ENCODE results near the gene P2RX3.
"Not testable (repeated sequence)": the region's sequence is repeated elsewhere in the genome, so short reads cannot be mapped to it uniquely, and the experiment has no call there.

Gene P2RX3

GRCh38 chr11:57338142-57338541, at the start of gene P2RX3:
P2RX3 (plus strand) TSS chr11:57338352; CDS start chr11:57338551, 199 bp downstream.
- DNase-seq, result peak; percentile 56

DNA sequence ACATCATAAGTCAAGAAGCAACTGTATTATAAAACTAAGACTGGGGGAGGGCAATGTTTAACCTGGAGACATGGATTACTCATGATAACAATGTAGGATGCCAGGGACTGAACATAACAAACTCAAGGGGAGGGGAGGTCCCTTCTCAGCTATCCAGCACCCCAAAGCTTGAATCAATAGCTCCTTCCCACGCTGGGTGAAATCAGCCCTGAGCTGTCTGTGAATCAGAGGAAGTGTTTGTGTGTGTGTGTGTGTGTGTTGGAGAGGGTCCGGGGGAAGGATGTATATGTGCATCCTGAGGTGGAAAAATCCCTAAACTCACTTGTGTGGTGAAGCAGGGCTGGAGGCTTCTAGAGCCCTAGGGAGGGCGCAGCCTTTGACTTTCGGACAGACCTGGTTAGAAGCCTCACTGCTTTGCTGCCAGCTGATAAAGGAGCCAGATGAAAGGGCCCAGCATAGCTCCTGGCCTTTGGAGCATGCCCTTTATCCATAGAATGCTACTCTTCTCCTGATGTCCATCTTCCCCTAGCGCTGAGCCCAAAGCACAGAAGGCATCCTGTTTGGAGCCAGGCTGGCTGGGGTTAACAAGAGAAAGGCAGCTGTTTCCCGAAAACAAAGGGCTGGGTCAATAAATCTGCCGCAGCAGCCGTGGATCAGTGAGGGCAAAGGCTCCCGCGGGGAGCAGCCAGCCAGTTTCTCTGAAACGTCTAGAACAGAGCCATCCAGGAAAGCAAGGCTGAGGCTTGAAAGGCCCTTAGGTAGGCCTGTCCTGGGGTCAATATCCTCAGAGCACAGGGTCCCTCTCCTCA, 49.2 kb upstream of the P2RX3 start:
- peak; percentile 71 for DNase-seq

GRCh38 chr11:57290288-57290687, 47.9 kb upstream of the P2RX3 start:
- no peak for DNase-seq

- peak; percentile 95 for DNase-seq
Observed at GRCh38 chr11:57294225-57295131, 43.7 kb upstream of the P2RX3 start.

- DNase-seq, result not testable (repeated sequence)
Observed at GRCh38 chr11:57296205-57296604, 41.9 kb upstream of the P2RX3 start.

DNA sequence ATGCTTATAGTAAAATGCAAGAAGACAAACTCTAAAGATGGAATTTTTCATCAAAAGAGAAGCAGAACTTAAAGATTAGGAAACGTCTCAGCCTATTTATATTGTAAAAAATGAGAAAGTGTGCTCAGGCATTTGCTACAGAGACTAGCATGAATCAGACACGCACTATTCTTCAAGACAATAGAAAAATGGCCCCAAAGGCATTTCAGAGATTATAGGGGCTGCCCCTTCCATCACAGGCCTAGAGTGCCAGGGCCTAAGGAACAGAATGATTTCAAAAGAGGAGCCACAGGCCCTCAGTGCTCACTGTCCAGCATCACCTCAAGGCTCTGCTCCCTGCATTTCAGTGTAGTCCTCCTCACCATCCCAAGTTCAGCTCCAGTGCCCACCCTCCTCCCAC, 40.9 kb upstream of the P2RX3 start:
- no peak for DNase-seq

GRCh38 chr11:57299150-57299737, 38.9 kb upstream of the P2RX3 start:
- no peak for DNase-seq

GRCh38 chr11:57300785-57301184, 37.4 kb upstream of the P2RX3 start:
- no peak for DNase-seq

- DNase-seq, result no peak
Observed at GRCh38 chr11:57301711-57302423, 36.3 kb upstream of the P2RX3 start.

- no peak for DNase-seq
Observed at GRCh38 chr11:57302489-57302888, 35.7 kb upstream of the P2RX3 start.

- peak; percentile 56 for DNase-seq
Observed at GRCh38 chr11:57303280-57303989, 34.7 kb upstream of the P2RX3 start.

- DNase-seq, result peak; percentile 80
Observed at GRCh38 chr11:57303990-57304579, 34.1 kb upstream of the P2RX3 start.

- DNase-seq, result no peak
Observed at GRCh38 chr11:57305523-57305922, 32.6 kb upstream of the P2RX3 start.

GRCh38 chr11:57306161-57306876, 31.8 kb upstream of the P2RX3 start:
- DNase-seq, result no peak

DNA sequence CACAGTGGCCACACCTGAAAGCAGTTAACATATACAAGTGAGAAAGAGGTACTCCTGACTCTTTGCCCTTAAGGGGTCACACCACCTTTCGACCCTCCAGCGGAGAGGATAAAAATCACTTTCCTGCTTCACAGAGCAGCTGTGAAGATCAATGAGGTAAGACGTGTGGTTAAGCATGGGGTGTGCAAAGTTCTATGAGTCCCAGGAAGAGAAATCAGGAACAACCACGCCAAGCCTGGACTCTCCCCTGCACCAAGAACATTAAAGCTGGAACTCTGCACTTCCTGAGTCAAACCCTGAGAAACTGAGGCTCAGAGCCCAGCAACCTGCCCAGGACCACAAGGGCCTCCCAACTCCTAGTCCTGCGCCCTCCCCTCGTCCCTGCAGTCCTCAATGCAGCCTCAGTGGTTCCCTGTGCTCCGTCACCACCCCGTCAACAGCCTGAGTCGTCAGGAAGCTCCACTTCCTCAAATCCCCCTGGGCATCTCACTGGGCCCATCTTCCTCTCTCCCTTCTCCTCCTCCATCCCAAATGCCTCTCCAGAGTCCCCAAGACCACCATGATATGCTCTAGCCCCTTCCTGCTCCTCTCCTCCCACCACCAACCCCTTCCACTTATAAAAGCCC, 31.1 kb upstream of the P2RX3 start:
- no peak for DNase-seq

- no peak for DNase-seq
Observed at GRCh38 chr11:57307666-57308270, 30.4 kb upstream of the P2RX3 start.

GRCh38 chr11:57308426-57309060, 29.6 kb upstream of the P2RX3 start:
- no peak for DNase-seq

DNA sequence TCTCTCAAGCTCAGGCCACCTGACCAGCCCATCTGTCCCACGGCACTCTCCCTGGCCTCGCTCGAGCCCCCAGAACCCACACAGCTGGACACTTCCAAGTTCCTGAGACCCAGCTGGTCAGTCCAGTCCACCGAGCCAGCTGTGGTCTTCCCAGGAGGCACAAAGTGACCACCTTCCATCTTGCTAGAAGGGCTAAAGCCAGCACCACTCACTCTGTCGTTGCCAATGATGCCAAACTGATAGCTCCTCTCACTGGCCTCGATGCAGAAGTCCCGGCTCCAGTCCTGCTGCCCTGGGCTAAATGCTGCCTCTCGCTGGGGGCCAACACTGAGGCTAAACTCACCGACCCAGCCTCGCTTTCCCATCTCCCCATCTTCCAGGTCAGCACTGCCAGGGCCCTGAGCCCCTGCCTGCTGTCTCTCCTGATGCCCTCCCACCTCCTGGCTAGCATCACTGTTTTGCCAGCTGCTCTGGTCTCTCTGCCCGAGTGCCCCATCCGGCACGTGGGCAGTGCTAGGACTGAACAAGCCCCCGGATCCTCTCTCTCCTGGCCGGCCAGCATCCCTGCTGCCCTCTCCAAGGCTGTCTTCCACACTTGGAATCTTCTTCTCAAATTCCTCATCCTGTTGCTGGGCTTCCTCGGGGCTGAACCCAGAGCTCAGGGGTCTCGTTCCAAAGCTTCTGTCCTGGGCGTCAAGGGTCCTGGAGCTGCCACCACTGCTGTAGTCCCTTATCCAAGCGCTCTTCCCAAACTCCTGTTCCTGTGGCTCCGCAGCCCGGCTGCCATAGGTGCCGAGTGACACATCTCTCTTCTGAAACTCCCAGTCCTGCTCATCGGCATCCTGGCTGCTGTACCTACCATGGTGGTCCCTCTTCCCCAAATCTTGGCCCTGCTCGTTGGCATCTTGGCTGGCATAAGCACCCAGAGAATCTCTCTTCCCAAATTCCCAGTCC, 28.8 kb upstream of the P2RX3 start:
- DNase-seq, result no peak

Data from NCI-H1092 treated with DMSO at 0.1 percent for 48 hours (cell line).